HepG2 (cell line): ENCODE measurements around the gene COASY. TPM values are rescaled to one million over a fixed set of nuclear protein-coding genes. Genes with fewer than 3 reads are reported as not detected.

Source experiments
- ATF1 ChIP-seq: IDR thresholded peaks from 2 replicates; pipeline ENCODE4 v1.6.1; 2016; ENCODE audit warnings: mild to moderate bottlenecking, control low read depth
- ATF2 ChIP-seq: sonication (generic); formaldehyde crosslinking; IDR thresholded peaks from 2 replicates; pipeline ENCODE4 v1.4.0; 2020; ENCODE audit warnings: missing genetic modification reagents
- CHD2 ChIP-seq: IDR thresholded peaks from 2 replicates; pipeline ENCODE4 v1.6.1; 2011; ENCODE audit warnings: low read depth, low read length, improper control_type of control experiment
- ELF1 ChIP-seq: sonication (generic); formaldehyde crosslinking; IDR thresholded peaks from 2 replicates; pipeline ENCODE4 v1.4.0; 2020; ENCODE audit warnings: missing genetic modification reagents
- MAFK ChIP-seq, 2 experiments: IDR thresholded peaks in 1 of 2; conservative IDR thresholded peaks in 1 of 2; 2 replicates each; pipeline ENCODE4 v1.6.1; 2011; ENCODE audit warnings: improper control_type of control experiment in 2 of 2, low read length in 2 of 2
- MAZ ChIP-seq, 2 experiments: sonication (generic) in 1 of 2; formaldehyde crosslinking in 1 of 2; IDR thresholded peaks; 2 replicates each; pipeline versions ENCODE4 v1.5.0 to v1.6.1; 2012 to 2020; ENCODE audit warnings: low read depth in 2 of 2, mild to moderate bottlenecking in 2 of 2, borderline replicate concordance in 1 of 2, improper control_type of control experiment in 1 of 2, low read length in 1 of 2, missing genetic modification reagents in 1 of 2, moderate library complexity in 1 of 2
- MIER2 ChIP-seq: IDR thresholded peaks from 2 replicates; pipeline ENCODE4 v1.6.1; 2016; ENCODE audit warnings: missing biosample characterization, missing genetic modification reagents
- MIXL1 ChIP-seq: IDR thresholded peaks from 2 replicates; pipeline ENCODE4 v1.6.1; 2016
- NCOA2 ChIP-seq: sonication (generic); formaldehyde crosslinking; IDR thresholded peaks from 2 replicates; pipeline ENCODE4 v1.8.0; 2022; ENCODE audit warnings: inconsistent platforms
- NFIC ChIP-seq: IDR thresholded peaks from 2 replicates; pipeline ENCODE4 v1.6.1; 2012; ENCODE audit warnings: mild to moderate bottlenecking, low read length, inconsistent platforms
- POGK ChIP-seq: sonication (generic); formaldehyde crosslinking; conservative IDR thresholded peaks from 2 replicates; pipeline ENCODE4 v1.8.0; 2022; ENCODE audit warnings: mild to moderate bottlenecking, moderate library complexity, missing genetic modification reagents
- POLR2AphosphoS5 ChIP-seq: IDR thresholded peaks from 2 replicates; pipeline ENCODE4 v1.6.1; 2012; ENCODE audit warnings: low read depth, low read length
- RBFOX2 ChIP-seq: fragments of 200-400 bp; formaldehyde crosslinking; IDR thresholded peaks from 2 replicates; pipeline ENCODE4 v1.6.1; 2017; ENCODE audit warnings: low read depth, mild to moderate bottlenecking, low read length
- ZBTB20 ChIP-seq: sonication (generic); formaldehyde crosslinking; IDR thresholded peaks from 2 replicates; pipeline ENCODE4 v1.8.1; 2023; ENCODE audit warnings: missing genetic modification reagents, low read depth, mild to moderate bottlenecking, borderline replicate concordance
- ZBTB37 ChIP-seq: sonication (generic); formaldehyde crosslinking; IDR thresholded peaks from 2 replicates; pipeline ENCODE4 v1.4.0; 2020; ENCODE audit warnings: mild to moderate bottlenecking, missing genetic modification reagents
- ZNF207 ChIP-seq: fragments of 450-650 bp; IDR thresholded peaks from 2 replicates; pipeline ENCODE4 v1.6.1; 2016; ENCODE audit warnings: antibody characterized with exemption, borderline replicate concordance
- ZNF274 ChIP-seq: sonication (generic); formaldehyde crosslinking; IDR thresholded peaks from 2 replicates; pipeline ENCODE4 v1.5.1; 2020; ENCODE audit warnings: mild to moderate bottlenecking, missing genetic modification reagents
- ZNF513 ChIP-seq: sonication (generic); formaldehyde crosslinking; conservative IDR thresholded peaks from 2 replicates; pipeline ENCODE4 v1.5.0; 2020; ENCODE audit warnings: missing genetic modification reagents
- ZNF556 ChIP-seq: sonication (generic); formaldehyde crosslinking; IDR thresholded peaks from 2 replicates; pipeline ENCODE4 v1.4.0; 2020; ENCODE audit warnings: mild to moderate bottlenecking, missing genetic modification reagents, borderline replicate concordance
- ZNF776 ChIP-seq: sonication (generic); formaldehyde crosslinking; IDR thresholded peaks from 2 replicates; pipeline ENCODE4 v1.4.0; 2020; ENCODE audit warnings: mild to moderate bottlenecking, missing genetic modification reagents
- polyA plus RNA-seq, 8 experiments: library from polyadenylated mRNA; depleted of rRNA in 3 of 8; stranded (reverse) in 7 of 8; unstranded in 1 of 8; fragments of >200 nt; fragmentation: Illumina TruSeq in 4 of 8; extraction: Trizol in 4 of 8; gene quantifications; 2 replicates each; pipeline versions ENCODE4 v1.2.1 to v1.2.3, GENCODE V29; 2011 to 2016; ENCODE audit warnings: low read depth in 4 of 8, missing spikeins in 1 of 8, mixed read lengths in 1 of 8; ENCODE audit not compliant: insufficient read depth in 1 of 8
- total RNA-seq, 5 experiments: library from RNA; depleted of rRNA; stranded (reverse); fragments of >200 nt; fragmentation: Illumina TruSeq; extraction: Trizol; gene quantifications; 2 replicates each; pipeline ENCODE4 v1.2.3, GENCODE V29; 2016; ENCODE audit warnings: low read depth in 1 of 5
- TF ChIP-seq, protein P1 (sequence below): sonication (generic); formaldehyde crosslinking; IDR thresholded peaks from 2 replicates; pipeline ENCODE4 v1.8.1; 2023; ENCODE audit warnings: mild to moderate bottlenecking, missing genetic modification reagents

Gene COASY
- total and polyA plus RNA-seq, 2 of the 13 experiments (the other 11 are each of a cell fraction or from before 2014, with no cell fraction given), result 90.7 to 125 TPM

- TF ChIP-seq ZNF513 (no peak), MAFK (conservative IDR thresholded peaks at IDR 0.05 in 1 of 2, IDR thresholded peaks at IDR 0.05 in 1 of 2; ENCODE audit: low read length in 2 of 2) (no peak), NCOA2 (CRISPR knock-in tag) (no peak; the same call in 1 of the 2 replicates), ZNF556 (CRISPR knock-in tag) (no peak), MIER2 (CRISPR knock-in tag) (no peak), POLR2AphosphoS5 (no peak; the same call in 1 of the 2 replicates), POGK (no peak), RBFOX2 (peak; percentile 55; the same call in 1 of the 2 replicates), ATF2 (CRISPR knock-in tag) (no peak), NFIC (no peak), CHD2 (no peak), ZNF274 (CRISPR knock-in tag) (no peak), ATF1 (CRISPR knock-in tag) (no peak), ZNF207 (no peak), MIXL1 (CRISPR knock-in tag) (no peak), MAZ (IDR thresholded peaks at IDR 0.05; ENCODE audit: borderline replicate concordance, low read depth, low read length) (no peak), MAZ (CRISPR knock-in tag; IDR thresholded peaks at IDR 0.05; ENCODE audit: low read depth) (no peak), ZNF776 (peak; percentile 11; the same call in 1 of the 2 replicates), ZBTB20 (no peak), ELF1 (no peak), ZBTB37 (CRISPR knock-in tag) (no peak)
- TF ChIP-seq, protein P1, sequence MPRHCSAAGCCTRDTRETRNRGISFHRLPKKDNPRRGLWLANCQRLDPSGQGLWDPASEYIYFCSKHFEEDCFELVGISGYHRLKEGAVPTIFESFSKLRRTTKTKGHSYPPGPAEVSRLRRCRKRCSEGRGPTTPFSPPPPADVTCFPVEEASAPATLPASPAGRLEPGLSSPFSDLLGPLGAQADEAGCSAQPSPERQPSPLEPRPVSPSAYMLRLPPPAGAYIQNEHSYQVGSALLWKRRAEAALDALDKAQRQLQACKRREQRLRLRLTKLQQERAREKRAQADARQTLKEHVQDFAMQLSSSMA (CRISPR knock-in tag), result 0 out of 2 replicates have a peak, but pooled peaks have one; percentile 1
These were observed 24.7 kb upstream of the COASY start (continued) for GRCh38 chr17:42537156-42537805.
